ENCODE data around the gene DTX2. TPM values are rescaled to one million over a fixed set of nuclear protein-coding genes. Genes with fewer than 3 reads are reported as not detected.
"Not testable (repeated sequence)": the region's sequence is repeated elsewhere in the genome, so short reads cannot be mapped to it uniquely, and the experiment has no call there.

The DTX2 gene
- total RNA-seq, 1 experiment from 2014 or later, result 37.4 TPM

DNA sequence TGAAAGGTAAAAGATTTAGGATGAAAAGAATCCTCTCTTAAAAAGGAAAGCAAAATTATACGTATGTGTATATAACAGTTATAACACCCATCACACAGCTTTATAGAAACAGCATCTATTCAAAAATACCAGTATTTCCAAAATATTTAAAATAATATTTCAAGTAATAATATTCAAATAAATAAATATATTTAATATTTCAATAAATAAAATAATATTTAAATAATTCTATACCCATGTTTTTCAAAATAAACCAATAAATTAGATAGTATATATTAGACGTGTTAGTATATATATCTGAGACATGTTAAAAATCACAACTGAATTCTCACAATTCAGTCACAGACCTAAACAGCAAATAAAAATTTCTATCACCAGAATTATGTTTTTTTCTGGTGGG, 70.1 kb downstream of the DTX2 start:
- H4K20me1 ChIP-seq (ENCODE audit: insufficient read depth); POLR2A ChIA-PET; H3K9me3 ChIP-seq (ENCODE audit: control insufficient read depth in 1 of 2, insufficient read depth in 1 of 2, low read depth in 1 of 2, low read length in 2 of 2); H3K4me2 ChIP-seq (ENCODE audit: low read length); RAD21 ChIA-PET (ENCODE audit: low non-redundant PET in 1 of 2, low total read pairs in 2 of 2, uncharacterized antibody in 2 of 2, unreplicated experiment in 2 of 2); DNase-seq (ENCODE audit: low read depth, low spot score); H3K27ac ChIP-seq (ENCODE audit: low read depth, low read length); H3K4me3 ChIP-seq (replicated peaks in 1 of 2; ENCODE audit: low read depth in 1 of 2, low read length in 2 of 2); H3K79me2 ChIP-seq (ENCODE audit: insufficient read depth, low read length); CTCF ChIA-PET; H3K9me2 ChIP-seq (ENCODE audit: insufficient read depth); intact Hi-C loops (cut with micrococcal nuclease); H3K27me3 ChIP-seq (ENCODE audit: insufficient read depth, low read length); ATAC-seq; BruUV-seq (replicated peaks); H3K36me3 ChIP-seq (ENCODE audit: control insufficient read depth in 1 of 2, insufficient read depth in 2 of 2, low read length in 2 of 2); H3K9ac ChIP-seq (ENCODE audit: low read length); H3K4me1 ChIP-seq (ENCODE audit: control insufficient read depth in 1 of 2, insufficient read depth in 2 of 2, low read length in 2 of 2); H2AFZ ChIP-seq (ENCODE audit: low read depth, low read length, poor library complexity, severe bottlenecking): not testable (repeated sequence)

DNA sequence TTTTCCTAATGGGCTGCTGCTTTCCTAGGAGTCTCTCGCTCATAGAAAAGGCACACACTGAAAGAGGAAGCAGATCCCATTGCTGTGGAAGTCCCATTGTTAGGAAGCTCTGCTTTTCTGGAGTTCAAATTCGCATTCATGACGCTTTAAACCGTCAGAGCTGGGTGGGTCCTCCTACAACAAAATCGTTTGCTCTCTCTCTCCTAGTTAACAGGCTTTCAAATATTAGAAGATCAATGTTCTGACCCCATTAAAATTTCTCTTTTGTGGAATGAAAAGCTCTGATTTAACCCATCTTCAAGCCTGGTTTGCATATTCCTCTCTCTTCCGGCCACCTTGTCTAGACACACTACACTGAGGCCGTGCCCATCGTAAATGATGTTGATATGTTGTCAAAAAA, 81.7 kb downstream of the DTX2 start, which contains the start of gene SPDYE16:
SPDYE16 (minus strand) TSS at position 101 of the 400 bp plus-strand sequence. CDS start 1,838 bp downstream, outside the sequence.
- H2AFZ ChIP-seq (ENCODE audit: low read depth, low read length, poor library complexity, severe bottlenecking); CTCF ChIA-PET; H3K27me3 ChIP-seq (ENCODE audit: insufficient read depth, low read length); H3K4me3 ChIP-seq (replicated peaks in 1 of 2; ENCODE audit: low read depth in 1 of 2, low read length in 2 of 2); BruUV-seq (replicated peaks); DNase-seq (ENCODE audit: low read depth, low spot score); POLR2A ChIA-PET; RAD21 ChIA-PET (ENCODE audit: low non-redundant PET in 1 of 2, low total read pairs in 2 of 2, uncharacterized antibody in 2 of 2, unreplicated experiment in 2 of 2); H4K20me1 ChIP-seq (ENCODE audit: insufficient read depth); H3K9me2 ChIP-seq (ENCODE audit: insufficient read depth); H3K4me2 ChIP-seq (ENCODE audit: low read length); ATAC-seq; H3K36me3 ChIP-seq (ENCODE audit: control insufficient read depth in 1 of 2, insufficient read depth in 2 of 2, low read length in 2 of 2); H3K27ac ChIP-seq (ENCODE audit: low read depth, low read length); H3K9me3 ChIP-seq (ENCODE audit: control insufficient read depth in 1 of 2, insufficient read depth in 1 of 2, low read depth in 1 of 2, low read length in 2 of 2); H3K79me2 ChIP-seq (ENCODE audit: insufficient read depth, low read length); H3K4me1 ChIP-seq (ENCODE audit: control insufficient read depth in 1 of 2, insufficient read depth in 2 of 2, low read length in 2 of 2); H3K9ac ChIP-seq (ENCODE audit: low read length); intact Hi-C loops (cut with micrococcal nuclease): not testable (repeated sequence)

DNA sequence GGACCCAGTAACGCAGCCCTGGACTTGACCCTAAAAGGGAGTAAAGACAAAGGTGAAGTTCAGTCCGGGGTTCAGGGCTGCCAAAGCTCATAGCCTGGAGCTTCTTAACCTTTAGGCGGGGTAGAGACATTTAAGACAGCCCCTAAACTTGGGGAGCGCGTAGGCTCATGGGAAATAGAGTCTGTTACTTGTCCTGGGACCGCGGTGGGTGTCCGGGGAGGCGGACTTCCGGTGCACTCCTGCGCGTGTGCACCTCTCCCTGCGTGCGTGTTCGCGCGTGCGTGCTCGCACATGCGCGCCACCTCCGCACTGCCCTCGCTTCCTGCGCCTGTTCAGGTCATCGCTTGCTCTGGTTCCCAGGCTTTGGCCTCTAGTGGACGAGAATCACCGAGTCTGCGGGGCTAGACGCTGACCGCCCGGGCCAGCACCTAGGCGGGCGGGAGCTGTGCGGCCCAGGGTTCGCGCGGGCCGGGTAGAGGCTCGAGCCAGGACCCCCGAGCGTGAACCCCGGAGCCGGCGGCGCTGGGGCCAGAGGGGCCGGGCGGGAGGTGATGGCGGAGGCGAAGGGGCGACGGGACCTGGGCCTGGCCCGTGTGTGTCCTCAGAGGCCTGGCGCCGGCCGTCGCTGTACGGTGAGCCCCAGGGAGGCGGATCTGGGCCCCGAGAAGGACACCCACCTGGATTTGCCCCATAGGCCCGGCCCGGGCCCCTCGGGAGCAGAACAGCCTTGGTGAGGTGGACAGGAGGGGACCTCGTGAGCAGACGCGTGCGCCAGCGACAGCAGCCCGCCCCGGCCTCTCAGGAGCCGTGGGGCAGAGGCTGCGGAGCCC, 87.7 kb downstream of the DTX2 start:
- TF ChIP-seq POLR2A (IDR thresholded peaks at IDR 0.05; ENCODE audit: borderline replicate concordance, extremely low read depth, insufficient read depth, insufficient read length) (peak; percentile 55), MAX (IDR thresholded peaks at IDR 0.05) (peak; percentile 83), SP1 (IDR thresholded peaks at IDR 0.05; ENCODE audit: low read depth) (peak; percentile 32; the same call in 1 of the 2 replicates), ZFX (IDR thresholded peaks at IDR 0.05) (peak; percentile 82), SIN3A (IDR thresholded peaks at IDR 0.05; ENCODE audit: low read depth) (peak; percentile 53), ELF1 (IDR thresholded peaks at IDR 0.05; ENCODE audit: borderline replicate concordance, low read depth) (peak; percentile 39), EGR1 (IDR thresholded peaks at IDR 0.05; ENCODE audit: low read depth) (peak; percentile 78), POLR2AphosphoS5 (IDR thresholded peaks at IDR 0.05; ENCODE audit: low read depth, low read length) (peak; percentile 82)
- CTCF ChIA-PET; POLR2A ChIA-PET; H2AFZ ChIP-seq (ENCODE audit: low read depth, low read length, poor library complexity, severe bottlenecking); H3K4me1 ChIP-seq (ENCODE audit: control insufficient read depth in 1 of 2, insufficient read depth in 2 of 2, low read length in 2 of 2); H3K9me3 ChIP-seq (ENCODE audit: control insufficient read depth in 1 of 2, insufficient read depth in 1 of 2, low read depth in 1 of 2, low read length in 2 of 2); H4K20me1 ChIP-seq (ENCODE audit: insufficient read depth); H3K36me3 ChIP-seq (ENCODE audit: control insufficient read depth in 1 of 2, insufficient read depth in 2 of 2, low read length in 2 of 2); BruUV-seq (replicated peaks); H3K27me3 ChIP-seq (ENCODE audit: insufficient read depth, low read length); H3K9me2 ChIP-seq (ENCODE audit: insufficient read depth); intact Hi-C loops (cut with micrococcal nuclease); RAD21 ChIA-PET (ENCODE audit: low non-redundant PET in 1 of 2, low total read pairs in 2 of 2, uncharacterized antibody in 2 of 2, unreplicated experiment in 2 of 2): not testable (repeated sequence)
- Histone ChIP-seq H3K4me2 (ENCODE audit: low read length) (peak overlapping the region; percentile 73), H3K4me3 (replicated peaks in 1 of 2; ENCODE audit: low read depth in 1 of 2, low read length in 2 of 2) (peak overlapping the region; percentile 73), H3K9ac (ENCODE audit: low read length) (peak overlapping the region; percentile 91), H3K27ac (ENCODE audit: low read depth, low read length) (peak overlapping the region; percentile 87), H3K79me2 (ENCODE audit: insufficient read depth, low read length) (peaks cover 29% of the 10 kb centered on the region)
- DNase-seq (ENCODE audit: low read depth, low spot score) (peak; percentile 87), ATAC-seq (peak; percentile 99)

DNA sequence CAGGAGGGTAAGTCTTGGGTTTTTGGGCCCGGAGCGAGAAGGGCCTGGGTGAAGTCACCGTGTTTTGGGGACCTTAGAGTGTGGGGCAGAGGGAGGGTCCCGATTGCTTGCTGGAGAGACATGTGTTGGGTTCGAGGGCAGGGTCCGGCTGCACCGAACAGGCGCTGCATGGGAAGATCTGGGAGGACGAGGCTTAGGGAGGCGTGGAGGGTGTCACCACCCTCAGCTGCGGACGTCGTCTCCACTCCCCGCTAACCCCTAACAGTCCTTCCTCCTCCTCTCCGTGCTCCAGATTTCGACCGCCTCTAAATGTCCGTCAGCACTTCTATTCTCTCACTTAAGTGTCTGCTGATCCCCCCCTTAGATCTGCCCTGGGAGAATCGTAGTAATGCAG, 88.3 kb downstream of the DTX2 start:
- H3K4me2 ChIP-seq (ENCODE audit: low read length), result peak overlapping the region; percentile 73
- CTCF ChIA-PET; H3K27me3 ChIP-seq (ENCODE audit: insufficient read depth, low read length); intact Hi-C loops (cut with micrococcal nuclease); H3K9me3 ChIP-seq (ENCODE audit: control insufficient read depth in 1 of 2, insufficient read depth in 1 of 2, low read depth in 1 of 2, low read length in 2 of 2); H2AFZ ChIP-seq (ENCODE audit: low read depth, low read length, poor library complexity, severe bottlenecking); POLR2A ChIA-PET; ATAC-seq; H4K20me1 ChIP-seq (ENCODE audit: insufficient read depth); H3K36me3 ChIP-seq (ENCODE audit: control insufficient read depth in 1 of 2, insufficient read depth in 2 of 2, low read length in 2 of 2); H3K4me1 ChIP-seq (ENCODE audit: control insufficient read depth in 1 of 2, insufficient read depth in 2 of 2, low read length in 2 of 2); RAD21 ChIA-PET (ENCODE audit: low non-redundant PET in 1 of 2, low total read pairs in 2 of 2, uncharacterized antibody in 2 of 2, unreplicated experiment in 2 of 2); BruUV-seq (replicated peaks); H3K9me2 ChIP-seq (ENCODE audit: insufficient read depth); DNase-seq (ENCODE audit: low read depth, low spot score): not testable (repeated sequence)
- peak overlapping the region; percentile 73 for H3K4me3 ChIP-seq (replicated peaks in 1 of 2; ENCODE audit: low read depth in 1 of 2, low read length in 2 of 2)
- peak overlapping the region; percentile 87 for H3K27ac ChIP-seq (ENCODE audit: low read depth, low read length)
- H3K9ac ChIP-seq (ENCODE audit: low read length), result peak overlapping the region; percentile 91
- H3K79me2 ChIP-seq (ENCODE audit: insufficient read depth, low read length), result peaks cover 34% of the 10 kb centered on the region

All from HCT116 (cell line).